ENCODE data around the gene CRLF2. TPM values are rescaled to one million over a fixed set of nuclear protein-coding genes. Genes with fewer than 3 reads are reported as not detected.

Gene CRLF2
- total RNA-seq, 2 donors from 2014 or later: not detected

GRCh38 chrX:1213971-1214370 lies 1.5 kb upstream of the CRLF2 start:
- H3K4me3 Mint-ChIP-seq: no peak overlapping the region
- no peaks in the 10 kb centered on the region for H3K27me3 Mint-ChIP-seq (ENCODE audit: insufficient read depth)
- DNase-seq: no peak
- peaks cover 2% of the 10 kb centered on the region for H3K9me3 Mint-ChIP-seq
- no peak overlapping the region for H3K4me3 ChIP-seq (ENCODE audit: low read length)
- peaks cover 2% of the 10 kb centered on the region for H3K4me1 Mint-ChIP-seq
- H3K9me3 ChIP-seq (ENCODE audit: control insufficient read depth, low read length): peaks cover 2% of the 10 kb centered on the region
- TF ChIP-seq, protein P1, sequence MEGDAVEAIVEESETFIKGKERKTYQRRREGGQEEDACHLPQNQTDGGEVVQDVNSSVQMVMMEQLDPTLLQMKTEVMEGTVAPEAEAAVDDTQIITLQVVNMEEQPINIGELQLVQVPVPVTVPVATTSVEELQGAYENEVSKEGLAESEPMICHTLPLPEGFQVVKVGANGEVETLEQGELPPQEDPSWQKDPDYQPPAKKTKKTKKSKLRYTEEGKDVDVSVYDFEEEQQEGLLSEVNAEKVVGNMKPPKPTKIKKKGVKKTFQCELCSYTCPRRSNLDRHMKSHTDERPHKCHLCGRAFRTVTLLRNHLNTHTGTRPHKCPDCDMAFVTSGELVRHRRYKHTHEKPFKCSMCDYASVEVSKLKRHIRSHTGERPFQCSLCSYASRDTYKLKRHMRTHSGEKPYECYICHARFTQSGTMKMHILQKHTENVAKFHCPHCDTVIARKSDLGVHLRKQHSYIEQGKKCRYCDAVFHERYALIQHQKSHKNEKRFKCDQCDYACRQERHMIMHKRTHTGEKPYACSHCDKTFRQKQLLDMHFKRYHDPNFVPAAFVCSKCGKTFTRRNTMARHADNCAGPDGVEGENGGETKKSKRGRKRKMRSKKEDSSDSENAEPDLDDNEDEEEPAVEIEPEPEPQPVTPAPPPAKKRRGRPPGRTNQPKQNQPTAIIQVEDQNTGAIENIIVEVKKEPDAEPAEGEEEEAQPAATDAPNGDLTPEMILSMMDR (conservative IDR thresholded peaks at IDR 0.05): no peak
- H3K36me3 ChIP-seq (ENCODE audit: control insufficient read depth, insufficient read depth, low read length): no peaks in the 10 kb centered on the region
- H3K36me3 Mint-ChIP-seq (ENCODE audit: low read depth): no peaks in the 10 kb centered on the region
- no peaks in the 10 kb centered on the region for H3K27me3 ChIP-seq (ENCODE audit: control insufficient read depth, insufficient read depth, low read length, poor library complexity, severe bottlenecking)
- no peak overlapping the region for H3K27ac ChIP-seq (ENCODE audit: low read depth, low read length)
- WGBS, 2 experiments (ENCODE audit: insufficient coverage in 1 of 2, insufficient read length in 1 of 2): 93 to 97% methylated on average over 9 to 11 of the region's 11 CpGs
- no peaks in the 10 kb centered on the region for H3K4me1 ChIP-seq (ENCODE audit: control insufficient read depth, insufficient read depth, low read length)
- H3K9ac ChIP-seq (ENCODE audit: extremely low read depth, low read length, poor library complexity, severe bottlenecking): no peak overlapping the region
- H3K27ac Mint-ChIP-seq: no peak overlapping the region

DNA sequence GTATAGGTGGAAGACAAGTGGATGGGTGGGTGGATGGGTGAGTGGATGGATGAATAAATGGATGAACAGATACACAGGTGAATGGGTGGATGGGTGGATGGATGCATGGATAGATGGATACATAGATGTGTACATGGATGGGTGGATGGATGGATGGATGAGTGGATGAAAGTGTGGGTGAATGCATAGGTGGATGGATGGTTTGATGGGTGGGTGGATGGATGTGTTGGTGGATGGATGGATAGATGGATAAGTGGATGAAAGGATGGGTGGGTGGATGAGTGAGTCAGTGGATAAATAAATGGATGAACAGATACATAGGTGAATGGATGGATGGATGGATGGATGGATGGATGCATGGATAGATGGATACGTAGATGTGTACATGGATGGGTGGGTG lies 1.6 kb downstream of the CRLF2 start:
- 89 to 95% methylated on average over 1 of the region's 1 CpG for WGBS, 2 experiments (ENCODE audit: insufficient coverage in 1 of 2, insufficient read length in 1 of 2)
- Histone ChIP-seq H3K36me3 (ENCODE audit: control insufficient read depth, insufficient read depth, low read length) (no peaks in the 10 kb centered on the region), H3K27me3 (ENCODE audit: control insufficient read depth, insufficient read depth, low read length, poor library complexity, severe bottlenecking) (no peaks in the 10 kb centered on the region), H3K27ac (ENCODE audit: low read depth, low read length) (no peak overlapping the region), H3K4me1 (ENCODE audit: control insufficient read depth, insufficient read depth, low read length) (peaks cover 3% of the 10 kb centered on the region), H3K9ac (ENCODE audit: extremely low read depth, low read length, poor library complexity, severe bottlenecking) (no peak overlapping the region), H3K4me3 (ENCODE audit: low read length) (no peak overlapping the region), H3K9me3 (ENCODE audit: control insufficient read depth, low read length) (no peaks in the 10 kb centered on the region)
- no peaks in the 10 kb centered on the region for H3K36me3 Mint-ChIP-seq (ENCODE audit: low read depth)
- TF ChIP-seq, protein P1 (conservative IDR thresholded peaks at IDR 0.05): no peak
- H3K9me3 Mint-ChIP-seq: no peaks in the 10 kb centered on the region
- no peaks in the 10 kb centered on the region for H3K27me3 Mint-ChIP-seq (ENCODE audit: insufficient read depth)
- DNase-seq: no peak
- H3K27ac Mint-ChIP-seq: no peak overlapping the region
- peaks cover 8% of the 10 kb centered on the region for H3K4me1 Mint-ChIP-seq
- H3K4me3 Mint-ChIP-seq: no peak overlapping the region

DNA sequence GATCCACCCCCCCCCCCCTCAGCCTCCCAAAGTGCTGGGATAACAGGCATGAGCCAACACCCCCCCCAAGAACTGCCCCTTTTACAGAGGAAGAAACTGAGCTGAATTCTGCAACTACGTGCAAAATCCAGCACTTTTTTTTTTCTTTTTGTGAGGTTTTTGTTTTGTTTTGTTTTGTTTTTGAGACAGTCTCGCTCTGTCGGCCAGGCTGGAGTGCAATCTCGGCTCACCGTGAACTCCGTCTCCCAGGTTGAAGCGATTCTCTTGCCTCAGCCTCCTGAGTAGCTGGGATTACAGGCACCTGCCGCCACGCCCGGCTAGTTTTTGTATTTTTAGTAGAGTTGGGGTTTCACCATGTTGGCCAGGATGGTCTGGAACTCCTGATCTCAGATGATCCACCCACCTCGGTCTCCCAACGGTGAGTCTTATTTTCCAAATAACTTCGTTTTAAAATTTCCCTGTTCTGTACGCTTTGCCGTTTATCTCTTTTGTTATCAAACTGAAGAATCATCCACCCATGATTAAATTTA lies 4.9 kb downstream of the CRLF2 start:
- no peaks in the 10 kb centered on the region for H3K36me3 Mint-ChIP-seq (ENCODE audit: low read depth)
- Histone ChIP-seq H3K27ac (ENCODE audit: low read depth, low read length) (no peak overlapping the region), H3K4me3 (ENCODE audit: low read length) (no peak overlapping the region), H3K36me3 (ENCODE audit: control insufficient read depth, insufficient read depth, low read length) (no peaks in the 10 kb centered on the region), H3K9me3 (ENCODE audit: control insufficient read depth, low read length) (no peaks in the 10 kb centered on the region), H3K4me1 (ENCODE audit: control insufficient read depth, insufficient read depth, low read length) (peaks cover 3% of the 10 kb centered on the region), H3K27me3 (ENCODE audit: control insufficient read depth, insufficient read depth, low read length, poor library complexity, severe bottlenecking) (no peaks in the 10 kb centered on the region), H3K9ac (ENCODE audit: extremely low read depth, low read length, poor library complexity, severe bottlenecking) (no peak overlapping the region)
- H3K27me3 Mint-ChIP-seq (ENCODE audit: insufficient read depth): no peaks in the 10 kb centered on the region
- no peak for DNase-seq
- no peak overlapping the region for H3K27ac Mint-ChIP-seq
- TF ChIP-seq, protein P1 (conservative IDR thresholded peaks at IDR 0.05): no peak
- WGBS, 2 experiments (ENCODE audit: insufficient coverage in 1 of 2, insufficient read length in 1 of 2): 89 to 90% methylated on average over 8 to 15 of the region's 15 CpGs
- H3K4me1 Mint-ChIP-seq: peaks cover 8% of the 10 kb centered on the region
- no peak overlapping the region for H3K4me3 Mint-ChIP-seq
- H3K9me3 Mint-ChIP-seq: peaks cover under 1% of the 10 kb centered on the region

Measured in endodermal cell (in vitro differentiated cells).